HepG2 (cell line): Measurements from ENCODE around the gene ABT1. TPM values are rescaled to one million over a fixed set of nuclear protein-coding genes. Genes with fewer than 3 reads are reported as not detected.

ENCODE experiments used
- ETV5 ChIP-seq: IDR thresholded peaks from 2 replicates; pipeline ENCODE4 v1.6.1; 2018; ENCODE audit warnings: missing biosample characterization, missing genetic modification reagents, inconsistent platforms, borderline replicate concordance
- MTA3 ChIP-seq: sonication (generic); formaldehyde crosslinking; IDR thresholded peaks from 2 replicates; pipeline ENCODE4 v1.4.0; 2020; ENCODE audit warnings: missing genetic modification reagents
- PAWR ChIP-seq: sonication (generic); formaldehyde crosslinking; IDR thresholded peaks from 2 replicates; pipeline ENCODE4 v1.4.0; 2020; ENCODE audit warnings: missing genetic modification reagents, mild to moderate bottlenecking, borderline replicate concordance
- RERE ChIP-seq: IDR thresholded peaks from 2 replicates; pipeline ENCODE4 v1.6.1; 2016; ENCODE audit warnings: low read depth, missing genetic modification reagents, missing compliant biosample characterization
- REXO4 ChIP-seq: sonication (generic); formaldehyde crosslinking; IDR thresholded peaks from 2 replicates; pipeline ENCODE4 v1.8.0; 2022; ENCODE audit warnings: missing genetic modification reagents, mild to moderate bottlenecking, borderline replicate concordance
- ZBTB44 ChIP-seq: sonication (generic); formaldehyde crosslinking; IDR thresholded peaks from 2 replicates; pipeline ENCODE4 v1.4.0; 2020; ENCODE audit warnings: missing genetic modification reagents
- ZNF382 ChIP-seq: sonication (generic); formaldehyde crosslinking; IDR thresholded peaks from 2 replicates; pipeline ENCODE4 v1.5.0; 2020; ENCODE audit warnings: missing genetic modification reagents, mild to moderate bottlenecking, borderline replicate concordance
- ZNF577 ChIP-seq: sonication (generic); formaldehyde crosslinking; IDR thresholded peaks from 2 replicates; pipeline ENCODE4 v1.4.0; 2020; ENCODE audit warnings: mild to moderate bottlenecking, low read depth, missing genetic modification reagents, borderline replicate concordance
- ZNF644 ChIP-seq: IDR thresholded peaks from 2 replicates; pipeline ENCODE4 v1.6.1; 2016; ENCODE audit warnings: low read depth
- polyA plus RNA-seq, 8 experiments: library from polyadenylated mRNA; depleted of rRNA in 3 of 8; stranded (reverse) in 7 of 8; unstranded in 1 of 8; fragments of >200 nt; fragmentation: Illumina TruSeq in 4 of 8; extraction: Trizol in 4 of 8; gene quantifications; 2 replicates each; pipeline versions ENCODE4 v1.2.1 to v1.2.3, GENCODE V29; 2011 to 2016; ENCODE audit warnings: low read depth in 4 of 8, missing spikeins in 1 of 8, mixed read lengths in 1 of 8; ENCODE audit not compliant: insufficient read depth in 1 of 8
- total RNA-seq, 5 experiments: library from RNA; depleted of rRNA; stranded (reverse); fragments of >200 nt; fragmentation: Illumina TruSeq; extraction: Trizol; gene quantifications; 2 replicates each; pipeline ENCODE4 v1.2.3, GENCODE V29; 2016; ENCODE audit warnings: low read depth in 1 of 5
- TF ChIP-seq, protein P1 (sequence below): sonication (generic); formaldehyde crosslinking; IDR thresholded peaks from 2 replicates; pipeline ENCODE4 v1.5.0; 2020; ENCODE audit warnings: mild to moderate bottlenecking, missing genetic modification reagents
- TF ChIP-seq, protein P2 (sequence below): sonication (generic); IDR thresholded peaks from 2 replicates; pipeline ENCODE4 v1.6.1; 2016; ENCODE audit warnings: low read depth, borderline replicate concordance
- TF ChIP-seq, protein P3 (sequence below): sonication (generic); formaldehyde crosslinking; IDR thresholded peaks from 2 replicates; pipeline ENCODE4; 2020; ENCODE audit warnings: missing genetic modification reagents, mild to moderate bottlenecking, borderline replicate concordance

The ABT1 gene
- total and polyA plus RNA-seq, 2 of the 13 experiments (the other 11 are each of a cell fraction or from before 2014, with no cell fraction given), result 38.4 TPM

- TF ChIP-seq ZBTB44 (CRISPR knock-in tag) (0 out of 2 replicates have a peak, but pooled peaks have one; percentile 58), MTA3 (CRISPR knock-in tag) (peak; percentile 24; the same call in 1 of the 2 replicates), ZNF382 (no peak), REXO4 (CRISPR knock-in tag) (no peak), ETV5 (CRISPR knock-in tag) (peak; percentile 87), ZNF577 (CRISPR knock-in tag) (no peak), ZNF644 (CRISPR knock-in tag) (peak; percentile 50; the same call in 1 of the 2 replicates), RERE (CRISPR knock-in tag) (peak; percentile 42; the same call in 1 of the 2 replicates), PAWR (CRISPR knock-in tag) (peak; percentile 20; the same call in 1 of the 2 replicates)
- TF ChIP-seq, protein P1, sequence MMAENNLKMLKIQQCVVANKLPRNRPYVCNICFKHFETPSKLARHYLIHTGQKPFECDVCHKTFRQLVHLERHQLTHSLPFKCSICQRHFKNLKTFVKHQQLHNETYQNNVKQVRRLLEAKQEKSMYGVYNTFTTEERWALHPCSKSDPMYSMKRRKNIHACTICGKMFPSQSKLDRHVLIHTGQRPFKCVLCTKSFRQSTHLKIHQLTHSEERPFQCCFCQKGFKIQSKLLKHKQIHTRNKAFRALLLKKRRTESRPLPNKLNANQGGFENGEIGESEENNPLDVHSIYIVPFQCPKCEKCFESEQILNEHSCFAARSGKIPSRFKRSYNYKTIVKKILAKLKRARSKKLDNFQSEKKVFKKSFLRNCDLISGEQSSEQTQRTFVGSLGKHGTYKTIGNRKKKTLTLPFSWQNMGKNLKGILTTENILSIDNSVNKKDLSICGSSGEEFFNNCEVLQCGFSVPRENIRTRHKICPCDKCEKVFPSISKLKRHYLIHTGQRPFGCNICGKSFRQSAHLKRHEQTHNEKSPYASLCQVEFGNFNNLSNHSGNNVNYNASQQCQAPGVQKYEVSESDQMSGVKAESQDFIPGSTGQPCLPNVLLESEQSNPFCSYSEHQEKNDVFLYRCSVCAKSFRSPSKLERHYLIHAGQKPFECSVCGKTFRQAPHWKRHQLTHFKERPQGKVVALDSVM (CRISPR knock-in tag), result peak; percentile 65; the same call in 1 of the 2 replicates
- TF ChIP-seq, protein P2, sequence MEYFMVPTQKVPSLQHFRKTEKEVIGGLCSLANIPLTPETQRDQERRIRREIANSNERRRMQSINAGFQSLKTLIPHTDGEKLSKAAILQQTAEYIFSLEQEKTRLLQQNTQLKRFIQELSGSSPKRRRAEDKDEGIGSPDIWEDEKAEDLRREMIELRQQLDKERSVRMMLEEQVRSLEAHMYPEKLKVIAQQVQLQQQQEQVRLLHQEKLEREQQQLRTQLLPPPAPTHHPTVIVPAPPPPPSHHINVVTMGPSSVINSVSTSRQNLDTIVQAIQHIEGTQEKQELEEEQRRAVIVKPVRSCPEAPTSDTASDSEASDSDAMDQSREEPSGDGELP, result peak; percentile 24; the same call in 1 of the 2 replicates
- TF ChIP-seq, protein P3, sequence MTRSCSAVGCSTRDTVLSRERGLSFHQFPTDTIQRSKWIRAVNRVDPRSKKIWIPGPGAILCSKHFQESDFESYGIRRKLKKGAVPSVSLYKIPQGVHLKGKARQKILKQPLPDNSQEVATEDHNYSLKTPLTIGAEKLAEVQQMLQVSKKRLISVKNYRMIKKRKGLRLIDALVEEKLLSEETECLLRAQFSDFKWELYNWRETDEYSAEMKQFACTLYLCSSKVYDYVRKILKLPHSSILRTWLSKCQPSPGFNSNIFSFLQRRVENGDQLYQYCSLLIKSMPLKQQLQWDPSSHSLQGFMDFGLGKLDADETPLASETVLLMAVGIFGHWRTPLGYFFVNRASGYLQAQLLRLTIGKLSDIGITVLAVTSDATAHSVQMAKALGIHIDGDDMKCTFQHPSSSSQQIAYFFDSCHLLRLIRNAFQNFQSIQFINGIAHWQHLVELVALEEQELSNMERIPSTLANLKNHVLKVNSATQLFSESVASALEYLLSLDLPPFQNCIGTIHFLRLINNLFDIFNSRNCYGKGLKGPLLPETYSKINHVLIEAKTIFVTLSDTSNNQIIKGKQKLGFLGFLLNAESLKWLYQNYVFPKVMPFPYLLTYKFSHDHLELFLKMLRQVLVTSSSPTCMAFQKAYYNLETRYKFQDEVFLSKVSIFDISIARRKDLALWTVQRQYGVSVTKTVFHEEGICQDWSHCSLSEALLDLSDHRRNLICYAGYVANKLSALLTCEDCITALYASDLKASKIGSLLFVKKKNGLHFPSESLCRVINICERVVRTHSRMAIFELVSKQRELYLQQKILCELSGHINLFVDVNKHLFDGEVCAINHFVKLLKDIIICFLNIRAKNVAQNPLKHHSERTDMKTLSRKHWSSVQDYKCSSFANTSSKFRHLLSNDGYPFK (CRISPR knock-in tag), result peak; percentile 98
Measured at GRCh38 chr6:26596579-26597388, at the start of gene ABT1 (continued).
